Kasumi-1 (cell line): Measurements from ENCODE around the gene CCDC192.

Experiments
- DNase-seq, 2 experiments: peaks; one replicate each; lab custom pipeline; 2025; lab: John Stamatoyannopoulos, UW

Gene CCDC192

GRCh38 chr5:127981498-127981897, 278.3 kb downstream of the CCDC192 start:
- DNase-seq: no peak

GRCh38 chr5:127985811-127986325, 282.7 kb downstream of the CCDC192 start:
- DNase-seq: no peak

DNA sequence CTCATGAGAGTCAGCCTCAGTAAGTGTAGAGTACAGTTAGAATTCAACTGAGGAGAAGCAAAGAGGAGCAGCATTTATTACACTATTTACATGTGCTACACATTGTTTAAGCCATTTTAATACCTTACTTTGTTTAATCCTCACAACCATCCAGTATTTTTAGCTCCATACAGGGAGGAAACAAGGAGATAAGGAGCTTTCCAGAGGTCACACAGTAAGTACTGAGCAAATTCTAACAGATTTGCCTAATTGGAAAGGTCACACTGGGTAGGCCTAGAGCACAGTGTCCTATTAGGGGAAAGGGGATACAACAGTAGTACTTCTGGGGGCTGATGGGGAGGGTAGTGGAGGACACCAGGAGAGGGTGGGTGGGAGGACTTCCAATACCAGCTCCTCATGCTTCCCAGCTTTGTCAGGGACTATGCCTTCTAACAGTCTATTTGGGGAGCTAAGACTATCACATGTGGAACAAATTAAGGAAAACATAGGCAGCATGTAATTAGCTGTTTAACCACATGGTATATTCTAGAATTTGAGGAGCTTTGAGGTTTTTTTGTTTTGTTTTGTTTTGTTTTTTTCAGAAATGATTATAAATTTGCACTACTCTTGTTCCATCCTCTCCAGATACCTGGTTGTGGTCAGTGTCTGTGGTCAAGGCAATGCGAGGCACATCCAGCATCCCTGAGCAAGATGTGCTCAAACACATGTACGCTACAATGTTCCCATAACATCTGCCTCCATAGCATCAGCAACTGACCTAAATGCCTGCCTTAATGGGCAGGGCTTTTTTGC, 284.4 kb downstream of the CCDC192 start:
- no peak for DNase-seq

DNA sequence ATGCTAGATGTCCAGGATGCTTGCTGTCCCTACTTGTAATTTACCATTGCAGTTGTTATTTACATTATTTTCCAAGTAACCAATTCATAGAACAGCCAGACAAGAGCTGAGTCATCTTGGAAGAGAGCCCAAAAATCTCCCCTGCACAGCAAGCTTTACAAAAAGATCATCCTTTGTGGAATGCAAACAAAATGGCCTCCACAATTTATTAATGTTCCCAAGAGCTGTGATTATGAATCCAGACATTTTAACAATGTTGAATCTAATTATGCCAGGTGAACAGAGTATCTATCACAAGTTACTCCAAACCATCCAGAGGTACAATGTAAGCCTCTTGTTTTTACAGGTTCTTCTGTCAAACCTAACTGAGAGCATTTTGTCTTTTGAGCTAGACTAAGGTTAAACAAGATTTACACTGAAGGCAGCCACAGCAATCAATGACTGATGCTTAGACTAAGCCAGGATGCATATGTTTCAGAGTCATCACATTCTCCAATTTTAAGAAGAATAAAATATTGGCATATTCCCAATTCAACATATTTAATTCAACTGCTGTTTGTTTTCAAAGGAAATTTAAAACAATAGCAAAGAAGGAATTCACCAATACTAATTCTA, 285.1 kb downstream of the CCDC192 start:
- no peak for DNase-seq
